GM18499 (cell line): ENCODE measurements around the gene LIM2.

ENCODE experiments used
- ATAC-seq: cut with Tn5 transposase; IDR thresholded peaks from one replicate; pipeline ENCODE4 v1.9.1; 2021; ENCODE audit warnings: moderate number of reproducible peaks; ENCODE audit not compliant: insufficient read depth, unreplicated experiment

Gene LIM2

DNA sequence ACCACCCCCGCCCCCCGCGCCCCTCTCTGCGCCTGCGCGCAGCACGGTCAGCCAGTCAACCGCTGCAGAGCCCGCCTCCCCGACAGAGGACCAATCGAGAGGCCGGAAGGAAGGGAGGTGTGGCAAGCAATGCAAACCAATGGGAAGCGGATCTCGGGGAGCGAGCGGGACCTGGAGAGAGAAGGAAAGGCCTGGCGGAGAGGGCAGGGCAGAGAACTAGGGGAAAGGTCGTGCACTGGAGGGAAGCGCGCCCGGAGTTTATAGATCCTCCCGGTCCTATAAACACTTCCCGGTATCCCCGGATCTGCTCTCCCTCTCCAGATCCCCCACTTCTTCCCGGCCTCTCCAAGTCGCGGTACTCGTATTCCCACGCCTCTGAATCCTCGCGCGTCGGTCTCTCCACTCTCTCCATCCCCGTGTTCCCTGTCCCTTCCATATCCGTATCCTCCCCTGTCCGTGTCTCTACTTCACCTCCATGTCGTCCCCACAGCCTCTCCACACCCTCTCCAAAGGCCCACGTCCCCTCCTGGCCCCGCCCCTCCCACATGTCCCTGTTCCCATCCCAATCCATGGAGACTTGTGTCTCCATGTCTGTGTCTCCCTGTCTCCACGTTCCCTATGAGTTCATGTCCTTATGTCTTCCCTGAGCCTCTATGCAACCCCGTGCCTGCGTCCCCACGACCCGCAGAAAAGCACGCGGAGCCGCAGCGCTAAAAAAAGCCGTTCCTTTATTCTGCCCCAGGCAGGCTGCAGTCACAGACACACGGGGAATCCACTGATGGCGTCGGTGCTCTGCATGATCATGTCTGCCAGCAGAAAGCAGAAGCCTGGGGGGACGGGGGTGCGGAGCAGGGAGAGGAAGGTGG lies 21.2 kb downstream of the LIM2 start:
- no peak for ATAC-seq

DNA sequence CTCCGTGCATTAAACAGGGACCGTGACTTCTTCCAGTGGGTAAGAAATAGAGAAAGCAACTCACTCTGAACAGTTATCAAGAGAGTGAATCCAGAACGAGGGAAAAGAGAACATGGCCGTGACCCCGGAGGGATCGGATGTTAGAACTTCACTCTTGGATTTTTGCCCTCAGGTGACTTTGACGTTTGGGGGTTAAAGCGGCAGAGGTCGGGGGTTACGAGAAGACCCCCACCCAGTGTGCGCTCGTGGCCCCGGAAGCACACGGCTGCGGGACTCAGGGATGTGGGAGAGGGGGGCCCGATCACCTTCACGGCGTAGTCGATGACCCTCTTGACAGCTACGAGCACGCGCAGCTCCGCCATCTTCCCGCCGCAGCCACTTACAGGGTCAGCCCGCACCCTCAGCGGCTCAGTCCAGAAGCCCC lies 21.8 kb downstream of the LIM2 start, which contains the start of gene ETFB:
TSS of gene ETFB (minus strand) at position 424 of the 424 bp plus-strand sequence. CDS start at position 362, 62 bp downstream.
- no peak for ATAC-seq

DNA sequence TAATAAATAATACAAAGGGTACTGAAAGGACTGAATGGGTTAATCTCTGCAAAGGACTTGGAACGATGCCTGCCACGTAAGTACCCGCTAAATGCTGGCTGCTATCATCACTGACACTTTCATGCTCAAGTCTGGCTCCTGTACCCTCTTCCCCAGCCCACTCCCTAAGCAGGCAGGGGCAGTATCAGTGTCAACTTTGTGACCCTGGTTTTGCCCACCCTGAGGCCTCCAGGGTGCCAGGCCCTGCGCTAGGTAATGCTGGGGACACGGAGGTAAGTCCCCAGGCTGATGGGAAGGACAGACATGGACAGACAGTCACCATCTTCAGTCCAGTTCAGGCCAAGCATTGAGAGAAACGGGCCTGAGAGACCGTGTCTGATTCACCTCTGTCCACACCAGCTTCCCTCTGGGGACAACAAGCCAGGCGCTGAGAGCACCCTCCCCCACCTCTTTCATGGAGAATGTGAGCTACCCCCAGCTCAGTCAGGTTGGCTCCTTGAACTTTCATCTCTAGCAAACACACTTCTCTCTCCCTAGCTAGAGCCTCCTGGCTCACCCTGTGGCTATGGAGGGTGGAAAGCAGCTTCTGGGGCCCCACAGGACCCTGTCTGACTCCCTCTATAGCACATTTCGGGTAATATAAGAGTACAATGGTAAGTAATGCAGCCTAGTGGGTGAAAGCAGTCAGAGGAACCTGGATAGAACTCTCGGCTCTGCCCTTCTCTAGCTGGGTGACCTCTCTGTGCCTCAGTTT lies 22.4 kb downstream of the LIM2 start:
- ATAC-seq: no peak

DNA sequence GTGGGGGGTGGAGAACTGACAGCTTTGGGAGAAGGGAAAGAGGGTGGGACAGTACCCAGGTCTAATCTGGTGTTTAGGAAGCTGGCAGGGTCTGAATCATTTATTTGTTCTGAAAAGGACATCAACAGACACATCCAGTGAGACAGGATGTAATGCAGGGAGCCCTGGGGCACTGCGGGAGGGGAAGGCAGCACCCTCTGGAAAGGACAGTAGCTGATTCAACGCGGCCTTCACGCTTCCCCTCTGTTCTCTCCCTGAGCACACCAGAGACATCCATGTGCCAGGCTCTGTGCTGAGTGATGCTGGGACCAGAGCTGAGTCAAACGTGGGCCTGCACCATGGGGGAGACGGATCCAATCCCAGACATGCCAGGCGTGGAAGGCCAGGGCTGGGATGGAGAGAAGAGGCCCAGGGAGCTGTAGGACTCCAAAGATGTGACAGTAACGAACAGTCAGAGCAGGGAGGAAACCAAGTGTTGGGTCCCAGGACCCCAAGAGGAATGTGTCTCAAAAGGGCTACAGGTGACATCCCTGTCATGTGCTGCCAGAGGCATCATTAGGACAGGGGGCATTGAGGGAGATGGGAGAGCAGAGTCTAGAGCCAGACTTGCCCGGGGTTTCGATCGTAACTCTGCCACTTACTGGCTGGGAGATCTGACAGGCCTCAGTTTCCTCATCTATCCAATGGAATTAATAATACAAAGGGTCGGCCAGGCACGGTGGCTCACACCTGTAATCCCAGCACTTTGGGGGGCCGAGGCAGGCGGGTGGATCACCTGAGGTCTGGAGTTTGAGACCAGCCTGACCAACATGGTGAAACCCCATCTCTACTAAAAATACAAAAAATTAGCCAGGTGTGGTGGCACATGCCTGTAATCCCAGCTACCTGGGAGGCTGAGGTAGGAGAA lies 23.3 kb downstream of the LIM2 start:
- no peak for ATAC-seq

DNA sequence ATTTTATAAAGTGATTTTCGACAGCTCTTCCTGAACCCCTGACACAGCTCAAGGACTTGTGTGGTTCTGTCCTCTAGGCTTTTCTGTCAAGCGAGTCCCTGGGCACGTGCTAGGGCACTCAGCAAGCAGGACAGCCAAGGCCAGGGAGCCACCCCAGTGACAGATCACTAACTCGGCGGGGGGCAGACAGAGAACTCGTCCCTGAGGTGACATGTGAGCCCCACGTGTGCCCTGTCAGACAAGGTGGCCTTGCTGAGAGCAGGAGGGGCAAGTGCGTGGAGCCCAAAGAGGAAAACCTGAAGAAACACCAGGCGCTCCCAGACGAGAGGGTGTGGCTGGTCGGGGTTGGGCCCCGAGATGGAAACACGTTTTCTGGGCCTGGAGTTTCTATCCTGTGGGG lies 26.5 kb downstream of the LIM2 start:
- no peak for ATAC-seq

DNA sequence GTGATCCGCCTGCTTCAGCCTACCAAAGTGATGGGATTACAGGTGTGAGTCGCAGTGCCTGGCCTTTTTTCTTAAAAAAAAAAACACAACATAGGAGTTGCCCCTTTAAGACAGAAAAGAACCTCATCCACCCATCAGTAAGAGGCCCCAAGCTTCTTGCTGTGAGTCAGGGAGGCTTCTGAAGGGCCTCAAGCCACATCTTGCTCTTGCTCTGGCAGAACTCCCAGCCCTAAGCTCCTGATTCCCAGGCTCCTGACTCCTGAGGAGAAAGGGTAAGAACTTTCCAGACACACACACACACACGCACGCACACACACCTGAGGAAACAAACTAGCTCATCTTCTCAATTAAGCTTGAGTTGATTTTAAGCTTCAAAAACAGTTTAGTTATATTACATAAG lies 28.5 kb downstream of the LIM2 start:
- no peak for ATAC-seq

DNA sequence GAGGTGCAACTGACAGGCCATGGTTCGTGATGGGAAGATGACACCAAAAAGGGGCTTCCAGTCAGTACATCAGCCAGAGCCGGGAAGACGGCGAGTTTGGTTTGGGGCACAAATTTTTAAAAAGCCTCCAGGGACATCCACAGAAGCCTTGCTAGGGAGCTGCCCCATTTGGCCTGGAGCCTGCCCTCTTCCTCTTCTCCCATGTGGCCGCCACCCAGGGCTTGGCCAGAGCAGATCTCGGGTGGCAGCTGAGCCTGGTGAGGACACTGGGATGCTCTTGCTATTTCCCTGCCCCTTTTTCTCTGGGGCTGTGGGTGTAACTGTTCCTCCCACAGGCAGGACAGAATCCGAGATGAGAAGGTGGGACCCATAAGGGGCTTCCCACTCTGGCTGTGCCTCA lies 29.8 kb downstream of the LIM2 start:
- no peak for ATAC-seq

DNA sequence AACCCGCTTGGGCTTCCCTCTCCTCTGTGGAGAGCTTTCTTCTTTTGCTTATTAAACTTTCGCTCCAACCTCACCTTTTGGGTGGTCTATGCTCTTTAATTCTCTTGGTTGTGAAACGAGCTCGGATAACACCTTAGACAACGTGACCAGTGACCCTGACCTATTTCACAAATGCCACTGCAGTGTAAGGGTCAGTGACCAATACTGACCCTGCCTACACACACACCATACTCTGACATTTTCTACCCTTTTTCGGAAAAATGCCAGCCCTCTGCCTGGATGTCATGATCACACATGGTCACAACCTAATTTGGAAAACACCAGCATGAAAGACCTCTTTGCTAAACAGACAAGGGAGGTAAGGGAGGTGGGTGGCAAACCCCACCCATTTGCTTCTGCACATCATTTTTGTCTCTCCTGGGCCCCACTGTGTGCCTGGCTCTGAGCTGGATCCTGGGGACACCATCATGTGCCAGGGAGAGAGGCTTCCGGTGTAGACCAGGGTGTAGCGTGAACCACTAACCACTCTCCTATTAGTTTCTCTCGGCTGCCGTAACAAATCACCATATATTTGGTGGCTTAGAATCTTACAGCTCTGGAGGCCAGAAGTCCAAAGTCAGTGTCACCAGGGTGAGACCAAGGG lies 31.5 kb downstream of the LIM2 start:
- no peak for ATAC-seq

DNA sequence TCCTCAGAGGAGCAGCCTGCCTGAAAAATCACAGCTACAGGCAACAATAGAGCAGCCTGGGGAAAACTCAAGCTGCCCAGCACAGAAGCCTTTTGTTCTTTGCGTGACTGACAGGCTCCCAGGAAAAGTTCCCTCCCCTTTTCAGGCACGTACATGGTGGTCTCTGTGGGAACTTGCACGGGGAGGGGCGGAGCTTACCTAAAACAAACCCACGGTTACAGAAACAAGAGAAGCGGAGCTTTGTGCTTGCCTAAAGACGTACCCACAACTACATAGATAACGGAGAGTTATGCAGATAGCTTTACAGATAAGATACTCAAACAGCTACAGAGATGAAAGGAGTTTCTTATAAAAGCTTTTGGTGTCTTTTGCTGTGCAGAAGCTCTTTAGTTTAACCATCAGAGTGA lies 33.0 kb downstream of the LIM2 start:
- no peak for ATAC-seq

DNA sequence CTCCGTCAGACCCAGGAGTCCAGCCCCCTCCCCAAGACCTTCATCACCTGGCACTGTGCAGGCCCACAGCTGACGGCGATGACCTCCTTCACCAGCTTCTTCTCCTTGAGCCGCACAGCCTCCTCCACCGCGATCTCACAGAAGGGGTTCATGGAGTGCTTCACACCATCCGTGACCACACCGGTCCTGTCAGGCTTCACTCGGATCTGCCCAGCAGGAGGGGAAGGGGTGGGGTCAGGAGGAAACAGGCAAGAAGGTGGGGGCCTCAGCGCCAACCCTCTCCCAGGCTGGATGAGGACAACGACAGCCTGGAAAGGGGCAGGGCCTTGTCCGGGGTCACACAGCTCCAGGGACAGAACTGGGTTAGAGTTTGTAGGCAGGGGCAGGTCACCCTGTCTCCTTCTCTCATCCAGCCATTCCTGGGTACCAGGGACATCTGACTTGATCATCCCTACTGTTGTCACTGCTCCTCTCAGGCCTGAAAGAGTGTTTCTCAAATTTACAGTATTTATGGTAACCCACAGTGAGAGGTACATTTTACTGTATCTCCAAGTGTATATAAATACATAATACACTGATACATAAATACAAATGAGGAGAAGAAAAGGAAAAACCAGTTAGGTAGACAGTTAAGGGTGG lies 33.6 kb downstream of the LIM2 start:
- no peak for ATAC-seq

DNA sequence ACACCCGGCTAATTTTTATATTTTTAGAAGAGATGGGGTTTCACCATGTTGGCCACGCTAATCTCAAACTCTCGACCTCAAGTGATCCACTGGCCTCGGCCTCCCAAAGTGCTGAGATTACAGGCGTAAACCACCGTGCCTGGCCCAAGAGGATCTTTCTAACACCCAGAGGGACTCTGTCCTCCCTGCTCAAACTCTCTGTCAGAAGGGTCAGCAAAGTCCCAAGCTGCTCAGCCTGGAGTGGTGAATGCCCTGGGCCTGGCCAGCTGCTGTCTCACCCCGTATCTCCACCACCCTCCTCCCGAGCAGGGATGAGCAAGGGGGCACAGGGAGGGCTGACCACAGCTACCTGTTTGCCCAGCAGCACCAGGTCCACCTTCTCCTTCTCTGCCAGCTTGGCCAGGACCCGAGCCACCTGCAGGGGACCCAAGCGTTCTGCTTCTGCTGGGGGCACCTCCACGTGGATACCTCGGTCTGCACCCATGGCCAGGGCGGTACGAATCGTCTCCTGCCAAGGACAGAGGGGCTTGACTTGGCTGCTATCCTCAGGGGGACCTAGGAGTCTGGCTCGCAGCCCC lies 34.9 kb downstream of the LIM2 start:
- ATAC-seq: no peak

DNA sequence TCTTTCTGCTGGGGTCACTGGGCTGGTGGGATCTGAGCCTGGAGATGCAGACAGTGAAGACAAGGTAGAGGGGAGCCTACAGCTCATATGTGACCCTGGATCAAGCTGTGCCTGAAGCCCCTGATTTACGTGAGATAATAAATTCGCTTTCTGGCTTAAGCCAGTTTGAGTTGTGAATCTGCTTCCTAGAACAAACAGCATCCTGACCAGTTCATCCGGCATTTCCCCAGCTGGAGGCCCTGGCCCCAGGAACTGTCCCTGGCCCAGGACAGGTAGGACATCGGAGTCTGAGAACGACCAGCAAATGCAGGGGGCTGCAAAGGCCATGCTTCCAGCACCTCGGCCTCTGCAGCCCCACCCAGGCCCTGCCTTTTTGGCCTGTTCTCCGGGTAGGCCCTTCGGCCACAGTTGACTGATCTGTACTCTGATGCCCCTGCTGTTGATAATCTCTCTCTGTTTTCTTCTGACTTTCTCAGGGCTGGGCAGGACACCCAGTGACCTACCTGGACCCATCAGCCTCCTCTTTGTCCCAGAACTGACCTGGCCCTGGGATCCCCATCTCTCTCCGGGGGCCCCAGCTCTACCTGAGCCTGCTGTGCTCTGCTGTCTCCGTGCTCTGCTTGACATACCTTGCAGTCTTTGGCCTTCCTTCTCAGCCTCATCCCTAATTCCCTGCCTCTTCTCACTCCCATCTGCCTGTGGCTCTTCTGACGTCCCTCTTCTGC lies 36.3 kb downstream of the LIM2 start:
- ATAC-seq: no peak

DNA sequence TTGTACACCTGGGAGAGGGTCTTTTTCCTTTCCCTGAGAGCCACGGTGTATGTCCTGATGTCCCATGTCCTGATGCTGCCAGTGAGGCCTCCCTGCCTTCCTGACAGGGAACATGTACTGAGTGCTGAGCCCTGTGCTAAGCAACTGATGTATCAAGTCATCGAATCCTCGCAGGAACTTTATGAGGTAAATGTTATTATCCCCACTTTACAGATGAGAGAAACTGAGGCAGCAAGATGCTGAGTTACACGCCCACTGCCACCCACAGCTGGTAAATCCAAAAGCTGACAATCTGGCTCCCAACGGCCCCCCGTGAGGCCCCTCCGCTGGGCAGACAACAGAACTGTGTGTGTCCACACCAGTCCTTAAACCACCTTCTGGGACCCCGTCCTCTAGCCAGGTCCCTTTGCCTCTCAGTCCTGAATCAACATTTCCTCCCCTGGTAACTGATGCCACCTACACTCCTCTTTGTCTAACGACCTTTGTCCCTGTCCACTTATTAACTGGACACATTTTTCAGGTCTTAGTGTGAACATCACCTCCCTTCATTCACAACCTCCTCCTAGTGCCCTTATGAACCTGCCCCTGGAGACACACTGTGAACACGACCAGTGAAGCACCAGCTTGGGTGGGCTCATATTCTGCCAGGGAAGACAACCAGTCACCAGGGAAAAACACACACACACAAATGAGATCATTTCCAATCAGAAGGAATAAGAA lies 40.4 kb downstream of the LIM2 start:
- no peak for ATAC-seq

DNA sequence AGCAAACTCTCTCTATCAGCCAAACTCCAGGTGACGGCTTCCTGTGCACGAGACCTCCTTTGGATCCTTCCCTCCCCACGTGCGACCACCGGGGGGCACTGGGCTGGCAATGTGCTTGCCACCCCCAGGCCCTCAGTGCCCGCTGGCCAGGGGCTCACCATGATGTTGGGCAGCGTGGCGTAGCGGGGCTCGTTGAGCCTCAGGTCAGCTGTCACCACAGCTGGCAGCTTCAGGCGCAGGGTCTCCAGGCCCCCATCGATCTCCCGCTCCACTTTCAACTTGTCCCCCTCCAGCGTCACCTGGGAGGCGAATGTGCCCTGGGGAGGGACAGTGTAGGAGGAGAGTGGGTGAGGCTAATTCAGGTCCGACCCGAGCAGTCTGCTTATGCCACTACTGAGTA lies 41.0 kb downstream of the LIM2 start:
- ATAC-seq: no peak

DNA sequence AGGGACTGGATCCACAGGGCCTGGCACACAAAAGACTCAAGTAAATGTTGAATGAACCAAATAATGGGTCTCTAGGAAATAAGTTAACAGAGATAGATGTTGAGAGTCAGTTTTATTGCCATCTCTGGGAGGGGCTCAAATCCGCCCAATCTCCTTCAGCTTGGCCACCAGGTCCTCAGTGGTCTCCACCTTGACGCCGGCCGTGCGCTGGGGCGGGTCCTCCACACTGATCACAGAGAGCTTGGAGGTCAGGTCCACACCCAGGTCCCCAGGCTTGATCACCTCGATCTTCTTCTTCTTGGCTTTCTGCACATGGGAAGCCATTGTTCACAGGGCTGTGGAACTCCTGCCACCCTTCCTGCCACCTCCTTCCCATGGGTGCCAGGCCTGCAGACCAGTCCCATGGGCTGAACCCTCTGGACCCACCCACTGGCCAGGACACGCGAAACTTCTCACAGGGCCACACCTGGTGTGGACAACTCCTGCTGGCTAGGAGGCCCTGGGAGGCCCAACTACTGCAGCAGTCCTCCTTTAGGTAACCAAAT lies 42.6 kb downstream of the LIM2 start:
- ATAC-seq: no peak

DNA sequence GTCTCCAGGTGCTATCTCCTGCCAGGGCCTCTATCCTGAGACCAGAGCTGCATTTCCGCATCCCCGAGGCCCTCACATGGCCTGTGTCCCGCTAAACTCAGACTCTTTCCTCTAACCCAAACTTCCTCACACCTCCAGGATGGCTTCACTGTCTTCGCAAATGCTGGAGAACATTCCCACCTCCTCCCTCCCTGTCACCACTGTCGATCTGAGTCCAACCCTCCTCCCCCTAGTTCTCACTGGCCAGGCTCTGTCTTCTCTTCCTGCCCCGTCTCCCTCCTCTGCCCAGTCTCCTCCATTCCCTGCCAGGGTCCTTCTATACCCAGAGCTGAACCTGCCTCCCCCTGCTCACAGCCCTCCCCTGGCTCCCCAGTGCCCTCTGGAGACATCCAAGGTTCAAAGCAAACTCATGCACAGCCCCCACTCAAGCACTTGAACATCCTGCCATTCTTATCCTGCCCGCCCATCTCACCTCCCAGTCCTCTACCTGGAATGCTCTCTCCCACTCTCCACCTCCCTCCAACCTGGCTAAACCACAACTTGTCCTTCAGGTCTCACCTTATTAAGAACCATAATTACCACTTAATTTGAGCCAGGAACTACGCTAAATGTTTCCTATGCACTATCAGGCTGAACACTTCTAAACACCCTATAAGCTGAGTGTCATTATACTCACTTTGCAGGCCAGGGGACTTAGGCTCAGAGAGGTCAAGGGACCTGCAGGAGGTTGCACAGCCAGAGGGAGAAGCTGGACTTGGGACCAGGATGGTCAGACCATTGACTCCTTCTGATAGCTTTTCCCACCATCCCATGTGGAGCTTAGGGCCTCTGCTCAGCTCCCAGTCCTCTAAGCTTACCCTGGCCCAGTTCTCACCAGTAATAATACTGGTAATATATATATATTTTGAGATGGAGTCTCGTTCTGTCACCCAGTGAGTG lies 44.9 kb downstream of the LIM2 start:
- ATAC-seq: no peak
